Measurements from ENCODE around the gene PCDHGA1. TPM values are rescaled to one million over a fixed set of nuclear protein-coding genes. Genes with fewer than 3 reads are reported as not detected.
A peak's percentile ranks its signal among the peaks of the same experiment; 100 is the strongest.

PCDHGA1 gene
- total RNA-seq, 4 donors from 2014 or later, result 0.90 to 2.5 (median 1.8) TPM

- Histone ChIP-seq H3K27me3 (no peaks in the 10 kb centered on the region), H3K4me1 (peaks cover 0 to 2% (median 0%) of the 10 kb centered on the region in 4 donors), H3K9me3 (no peaks in the 10 kb centered on the region), H3K36me3 (peaks cover 0 to 18% (median 8%) of the 10 kb centered on the region in 3 donors), H3K27ac (no peak overlapping the region), H3K4me3 (no peak overlapping the region)
- WGBS, 2 donors, result 86 to 93% methylated on average over 4 of the region's 4 CpGs
- TF ChIP-seq EP300 (IDR thresholded peaks at IDR 0.05) (no peak), CTCF (IDR thresholded peaks at IDR 0.05) (no peak), POLR2A (IDR thresholded peaks at IDR 0.05) (no peak)
- no peak for DNase-seq (ENCODE audit: low spot score in 2 of 2)
Measured at GRCh38 chr5:141534492-141535213, 204.3 kb downstream of the PCDHGA1 start.

- WGBS, 2 donors, result 72 to 76% methylated on average over 2 of the region's 2 CpGs
- Histone ChIP-seq H3K4me1 (no peaks in the 10 kb centered on the region), H3K36me3 (peaks cover 0 to 56% (median 0%) of the 10 kb centered on the region in 3 donors), H3K4me3 (no peak overlapping the region), H3K27ac (no peak overlapping the region), H3K27me3 (no peaks in the 10 kb centered on the region), H3K9me3 (peaks cover 0 to 24% (median 11%) of the 10 kb centered on the region in 4 donors)
- TF ChIP-seq EP300 (IDR thresholded peaks at IDR 0.05) (no peak), POLR2A (IDR thresholded peaks at IDR 0.05) (no peak), CTCF (IDR thresholded peaks at IDR 0.05) (no peak)
- no peak for DNase-seq (ENCODE audit: low spot score in 2 of 2)
Measured at GRCh38 chr5:141543053-141543452, 212.7 kb downstream of the PCDHGA1 start.

GRCh38 chr5:141547488-141547887 lies 217.2 kb downstream of the PCDHGA1 start:
- WGBS, 2 donors, result 96 to 100% methylated on average over 1 of the region's 1 CpG
- no peak for TF ChIP-seq CTCF (IDR thresholded peaks at IDR 0.05)
- TF ChIP-seq POLR2A (IDR thresholded peaks at IDR 0.05), result no peak
- TF ChIP-seq EP300 (IDR thresholded peaks at IDR 0.05), result no peak
- DNase-seq (ENCODE audit: low spot score in 2 of 2), result no peak
- Histone ChIP-seq H3K36me3 (peaks cover 0 to 75% (median 0%) of the 10 kb centered on the region in 3 donors), H3K9me3 (peaks cover 0 to 41% (median 12%) of the 10 kb centered on the region in 4 donors), H3K27ac (no peak overlapping the region), H3K27me3 (no peaks in the 10 kb centered on the region), H3K4me1 (no peaks in the 10 kb centered on the region), H3K4me3 (no peak overlapping the region)

GRCh38 chr5:141547921-141548320 lies 217.6 kb downstream of the PCDHGA1 start:
- Histone ChIP-seq H3K4me3 (no peak overlapping the region), H3K27ac (no peak overlapping the region), H3K4me1 (no peaks in the 10 kb centered on the region), H3K36me3 (peaks cover 0 to 75% (median 0%) of the 10 kb centered on the region in 3 donors), H3K27me3 (no peaks in the 10 kb centered on the region), H3K9me3 (peaks cover 0 to 42% (median 12%) of the 10 kb centered on the region in 4 donors)
- TF ChIP-seq POLR2A (IDR thresholded peaks at IDR 0.05) (no peak), EP300 (IDR thresholded peaks at IDR 0.05) (no peak), CTCF (IDR thresholded peaks at IDR 0.05) (no peak)
- DNase-seq (ENCODE audit: low spot score in 2 of 2), result no peak
- 95 to 96% methylated on average over 5 of the region's 5 CpGs for WGBS, 2 donors

- H3K4me3 ChIP-seq, result peak overlapping the region in 2 of 4 donors; percentile 4 to 35
Measured at GRCh38 chr5:141557681-141558136, 227.4 kb downstream of the PCDHGA1 start.

More at GRCh38 chr5:141557681-141558136, 227.4 kb downstream of the PCDHGA1 start:
- DNase-seq (ENCODE audit: low spot score in 2 of 2), result peak; percentile 74 to 84
- no peaks in the 10 kb centered on the region for H3K9me3 ChIP-seq
- H3K27me3 ChIP-seq, result no peaks in the 10 kb centered on the region
- peak overlapping the region; percentile 28 to 92 (median 68) for H3K27ac ChIP-seq
- WGBS, 2 donors, result 27 to 29% methylated on average over 11 of the region's 11 CpGs
- TF ChIP-seq POLR2A (IDR thresholded peaks at IDR 0.05) (peak in 1 of 2 donors; percentile 34), EP300 (IDR thresholded peaks at IDR 0.05) (peak in 1 of 2 donors; percentile 89), CTCF (IDR thresholded peaks at IDR 0.05) (peak; percentile 59 to 91 (median 77))
- peaks cover 0 to 41% (median 11%) of the 10 kb centered on the region in 4 donors for H3K4me1 ChIP-seq
- peaks cover 0 to 9% (median 0%) of the 10 kb centered on the region in 3 donors for H3K36me3 ChIP-seq

All from tibial nerve (tissue), 4 donors.